Activated CD4-positive, alpha-beta memory T cell treated with anti-CD3 and anti-CD28 coated beads for 36 hours (primary cell): ENCODE data around the gene CRX. TPM values are rescaled to one million over a fixed set of nuclear protein-coding genes. Genes with fewer than 3 reads are reported as not detected.
"Not testable (repeated sequence)": the region's sequence is repeated elsewhere in the genome, so short reads cannot be mapped to it uniquely, and the experiment has no call there.

Experiments used
- CTCF ChIA-PET: fragments of 350-600 bp; sonication (Branson Sonifier 250); formaldehyde crosslinking; loops from one replicate; lab custom pipeline; 2021; ENCODE audit warnings: antibody characterized with exemption, inconsistent platforms; lab: Charles Lee
- POLR2A ChIA-PET: fragments of 350-600 bp; sonication (Branson Sonifier 250); formaldehyde crosslinking; loops from one replicate; lab custom pipeline; 2021; ENCODE audit warnings: antibody characterized with exemption; lab: Charles Lee
- DNase-seq: peaks from one replicate; pipeline ENCODE4 v3.0.0-alpha.2; 2020
- H3K27ac Mint-ChIP-seq: one replicate; pipeline ENCODE4 v1.8.0; 2021; ENCODE audit warnings: mixed read lengths
- H3K27me3 Mint-ChIP-seq: one replicate; pipeline ENCODE4 v1.8.0; 2021; ENCODE audit warnings: mixed read lengths
- H3K36me3 Mint-ChIP-seq: one replicate; pipeline ENCODE4 v1.8.0; 2021; ENCODE audit warnings: mixed read lengths
- H3K4me1 Mint-ChIP-seq: one replicate; pipeline ENCODE4 v1.8.0; 2021; ENCODE audit warnings: low read depth, mixed read lengths
- H3K4me3 Mint-ChIP-seq: one replicate; pipeline ENCODE4 v1.8.0; 2021; ENCODE audit warnings: mild to moderate bottlenecking, mixed read lengths
- H3K9me3 Mint-ChIP-seq: one replicate; pipeline ENCODE4 v1.8.0; 2021; ENCODE audit warnings: mixed read lengths
- intact Hi-C: fragments of 100-400 bp; cut with micrococcal nuclease; formaldehyde crosslinking; loops from one replicate; pipeline ENCODE4 v1.15.1; 2023
- total RNA-seq, 2 experiments: library from RNA; stranded (reverse); gene quantifications; one replicate each; pipeline ENCODE4 v1.2.3, GENCODE V29; 2021

Gene CRX
- total RNA-seq, 2 experiments from 2014 or later = not detected

DNA sequence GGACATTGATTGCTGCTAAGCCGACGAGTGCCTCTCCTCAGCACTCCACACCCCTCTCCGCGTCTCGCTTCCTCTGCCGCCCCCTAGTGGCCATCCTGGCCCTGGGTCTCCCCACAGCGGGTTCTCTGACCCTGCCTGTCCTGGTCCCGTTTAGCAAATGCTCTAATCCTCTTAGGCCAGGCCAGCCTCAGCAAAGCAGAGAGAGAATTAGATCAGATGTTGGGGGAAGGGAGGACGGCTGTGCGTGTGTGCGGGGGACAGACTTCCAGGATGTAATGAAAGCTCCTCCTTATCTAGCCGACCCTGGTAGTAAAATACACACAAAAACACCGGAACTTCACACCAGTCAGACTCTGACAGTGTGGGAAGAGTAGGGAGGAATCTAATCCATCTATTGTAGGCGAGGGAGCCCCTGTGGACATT lies 41.8 kb downstream of the CRX start:
- H3K36me3 Mint-ChIP-seq = no peaks in the 10 kb centered on the region
- peaks cover 3% of the 10 kb centered on the region for H3K9me3 Mint-ChIP-seq
- POLR2A ChIA-PET = no interaction called here
- no peaks in the 10 kb centered on the region for H3K4me1 Mint-ChIP-seq
- peaks cover 7% of the 10 kb centered on the region for H3K27me3 Mint-ChIP-seq
- intact Hi-C loops = loop anchor here (5.0 kb wide), 1 partner anchor 51 kb away; no protein-coding TSS in a partner anchor
- CTCF ChIA-PET = interaction anchor here (0.6 to 2.3 kb wide), 21 partner anchors 9 to 285 kb away, joined by 3 to 10 read pairs (median 3); partner anchors contain the start of gene PLA2G4C
- no peak overlapping the region for H3K4me3 Mint-ChIP-seq
- H3K27ac Mint-ChIP-seq = no peak overlapping the region
- peak; percentile 90 for DNase-seq

DNA sequence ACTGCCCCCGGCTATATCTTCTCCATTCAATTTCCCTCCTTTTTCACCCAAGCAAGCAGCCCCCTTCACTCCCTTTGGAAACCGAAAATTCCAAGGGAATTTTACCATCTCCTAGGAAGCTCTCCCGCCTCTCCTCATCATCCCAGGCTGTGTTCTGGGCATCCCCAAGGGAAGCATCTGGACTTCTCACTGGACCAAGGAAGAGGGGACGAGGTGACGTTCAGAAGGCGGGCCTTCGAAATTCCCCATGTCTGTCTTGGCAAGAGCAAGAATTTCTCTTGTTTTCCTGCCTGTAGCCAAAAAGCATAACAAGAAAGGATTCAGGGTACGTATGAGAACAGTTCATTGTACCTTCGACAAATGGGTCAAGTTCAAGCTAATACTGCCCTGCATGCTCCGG lies 43.4 kb downstream of the CRX start:
- CTCF ChIA-PET = interaction anchor here (1.0 to 1.5 kb wide), 4 partner anchors 17 to 50 kb away, joined by 3 to 5 read pairs (median 4); no protein-coding TSS in a partner anchor
- H3K27ac Mint-ChIP-seq = no peak overlapping the region
- H3K36me3 Mint-ChIP-seq = no peaks in the 10 kb centered on the region

DNA sequence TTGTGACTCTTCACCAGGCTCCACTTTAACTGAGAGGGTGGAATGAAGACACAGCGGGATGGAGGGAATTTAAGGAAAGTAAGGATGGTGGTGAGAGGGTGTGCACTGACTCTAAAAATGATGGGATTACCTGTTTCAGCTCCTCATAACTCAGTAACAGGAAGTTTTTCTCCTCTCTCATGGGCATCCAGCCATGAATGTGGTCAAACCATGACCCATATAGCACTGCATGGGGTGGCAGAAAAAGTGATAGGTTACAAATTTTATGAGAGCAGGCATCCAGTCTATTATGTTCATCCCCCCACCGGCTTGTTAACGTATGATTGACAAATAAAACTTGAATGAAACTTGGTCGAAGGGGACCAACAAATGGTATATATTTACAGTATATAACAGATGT lies 57.2 kb downstream of the CRX start:
- no peaks in the 10 kb centered on the region for H3K4me1 Mint-ChIP-seq

More for the DNA sequence above, 43.4 kb downstream of the CRX start:
- peaks cover 3% of the 10 kb centered on the region for H3K4me1 Mint-ChIP-seq
- peaks cover 9% of the 10 kb centered on the region for H3K27me3 Mint-ChIP-seq
- POLR2A ChIA-PET = no interaction called here
- DNase-seq = no peak
- H3K9me3 Mint-ChIP-seq = peaks cover 3% of the 10 kb centered on the region
- H3K4me3 Mint-ChIP-seq = no peak overlapping the region
- intact Hi-C loops = no loop called here

DNA sequence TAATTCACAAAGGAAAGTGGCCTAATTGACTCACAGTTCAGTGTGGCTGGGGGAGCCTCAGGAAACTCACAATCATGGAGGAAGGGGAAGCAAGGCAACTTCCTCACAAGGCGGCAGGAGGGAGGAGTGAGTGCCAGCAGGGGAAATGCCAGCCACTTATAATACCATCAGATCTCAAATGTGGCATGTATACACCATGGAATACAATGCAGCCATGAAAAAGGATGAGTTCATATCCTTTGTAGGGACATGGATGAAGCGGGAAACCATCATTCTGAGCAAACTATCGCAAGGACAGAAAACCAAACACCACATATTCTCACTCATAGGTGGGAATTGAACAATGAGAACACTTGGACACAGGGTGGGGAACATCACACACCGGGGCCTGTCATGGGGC lies 57.6 kb downstream of the CRX start:
- intact Hi-C loops, H3K36me3 Mint-ChIP-seq, H3K27ac Mint-ChIP-seq, DNase-seq, POLR2A ChIA-PET, H3K9me3 Mint-ChIP-seq, H3K4me1 Mint-ChIP-seq, H3K4me3 Mint-ChIP-seq: not testable (repeated sequence)
- CTCF ChIA-PET = interaction anchor here (1.0 kb wide), 1 partner anchor 16 kb away, joined by 3 read pairs; no protein-coding TSS in a partner anchor
- H3K27me3 Mint-ChIP-seq = peaks cover 10% of the 10 kb centered on the region

More for the DNA sequence above, 57.2 kb downstream of the CRX start:
- H3K9me3 Mint-ChIP-seq = peaks cover 2% of the 10 kb centered on the region
- CTCF ChIA-PET = interaction anchor here (1.0 to 1.8 kb wide), 2 partner anchors 10 to 15 kb away, joined by 3 to 10 read pairs; no protein-coding TSS in a partner anchor
- no peak overlapping the region for H3K27ac Mint-ChIP-seq
- H3K4me3 Mint-ChIP-seq = no peak overlapping the region
- POLR2A ChIA-PET = no interaction called here
- peaks cover 10% of the 10 kb centered on the region for H3K27me3 Mint-ChIP-seq
- no peaks in the 10 kb centered on the region for H3K36me3 Mint-ChIP-seq
- intact Hi-C loops = no loop called here
- DNase-seq = no peak

DNA sequence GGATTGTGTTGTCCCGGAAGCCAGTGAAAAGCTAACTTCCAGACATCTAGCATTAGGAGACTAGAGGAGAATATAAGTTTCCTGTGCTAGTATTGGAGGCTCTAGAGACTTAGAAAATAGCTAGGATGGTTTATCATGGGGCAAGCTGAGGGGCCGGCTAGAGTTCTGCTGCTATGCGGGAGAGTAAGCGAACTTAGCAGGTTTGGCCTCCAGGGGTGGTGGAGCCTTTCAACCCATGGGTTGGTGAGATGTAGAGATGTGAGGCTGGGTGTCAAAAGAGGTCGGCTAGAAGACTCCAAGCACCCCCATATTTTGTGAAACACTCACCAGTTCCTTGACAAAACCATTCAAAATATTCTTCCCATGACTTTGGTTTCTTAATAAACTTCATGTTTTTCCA lies 60.0 kb downstream of the CRX start:
- Mint-ChIP-seq H3K27ac (no peak overlapping the region), H3K4me1 (no peaks in the 10 kb centered on the region), H3K27me3 (peaks cover 18% of the 10 kb centered on the region), H3K4me3 (no peak overlapping the region), H3K36me3 (no peaks in the 10 kb centered on the region), H3K9me3 (peaks cover 2% of the 10 kb centered on the region)
- POLR2A ChIA-PET = no interaction called here
- intact Hi-C loops = no loop called here
- no peak for DNase-seq
- CTCF ChIA-PET = no interaction called here

DNA sequence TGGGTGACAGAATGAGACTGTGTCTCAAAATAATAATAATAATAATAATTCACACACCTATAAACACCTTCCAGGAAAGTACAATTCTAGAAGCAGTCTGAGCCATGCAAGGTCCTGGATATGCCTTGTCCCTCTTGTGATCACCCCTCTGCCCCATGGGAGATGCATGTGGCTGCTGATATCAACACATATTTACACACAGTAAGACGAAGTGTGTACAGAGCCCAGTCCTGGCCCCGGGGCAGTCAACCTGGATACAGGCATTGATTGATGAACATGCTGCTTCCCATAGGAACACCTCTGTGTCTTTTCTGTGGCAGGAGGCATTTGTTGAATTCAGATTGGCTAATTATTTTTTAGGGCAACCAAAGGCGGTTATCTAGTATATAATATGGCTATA lies 61.2 kb downstream of the CRX start:
- peaks cover 18% of the 10 kb centered on the region for H3K27me3 Mint-ChIP-seq
- H3K4me3 Mint-ChIP-seq = no peak overlapping the region
- no peaks in the 10 kb centered on the region for H3K36me3 Mint-ChIP-seq
- no peak for DNase-seq
- CTCF ChIA-PET = no interaction called here
- POLR2A ChIA-PET = no interaction called here
- H3K4me1 Mint-ChIP-seq = no peaks in the 10 kb centered on the region
- H3K9me3 Mint-ChIP-seq = peaks cover 2% of the 10 kb centered on the region
- intact Hi-C loops = no loop called here
- no peak overlapping the region for H3K27ac Mint-ChIP-seq

- Mint-ChIP-seq H3K9me3 (no peaks in the 10 kb centered on the region), H3K4me1 (no peaks in the 10 kb centered on the region), H3K4me3 (no peak overlapping the region), H3K27me3 (peaks cover 14% of the 10 kb centered on the region), H3K36me3 (no peaks in the 10 kb centered on the region), H3K27ac (no peak overlapping the region)
- CTCF ChIA-PET = no interaction called here
- POLR2A ChIA-PET = no interaction called here
- no peak for DNase-seq
- intact Hi-C loops = no loop called here
Measured at GRCh38 chr19:47885067-47885463, 63.3 kb downstream of the CRX start.

DNA sequence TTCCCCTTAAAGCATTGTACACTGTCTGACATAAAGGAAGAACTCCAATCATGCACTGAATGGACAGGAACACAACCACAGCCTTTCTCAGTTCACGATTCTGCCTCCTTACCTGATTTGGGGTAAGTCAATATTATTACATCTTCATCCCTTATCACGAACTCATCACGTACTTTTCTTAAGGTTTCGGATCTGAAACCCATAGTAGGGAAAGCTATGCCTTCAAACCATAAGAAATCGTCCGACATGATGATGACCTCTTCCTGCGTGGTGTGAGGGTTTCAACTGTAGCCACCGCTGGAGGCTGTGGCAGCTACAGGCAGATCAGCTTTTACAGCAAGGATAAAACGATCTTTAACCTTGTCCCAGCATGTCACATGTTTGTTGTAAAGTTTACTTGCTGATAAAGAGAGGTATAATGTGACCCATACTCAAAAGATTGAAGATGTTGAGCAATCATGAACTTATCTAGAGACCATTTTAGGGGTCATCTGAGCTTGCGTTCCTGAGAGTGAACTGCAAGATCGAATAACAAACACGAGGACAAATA lies 64.3 kb downstream of the CRX start, which contains the start of gene SULT2A1:
Gene SULT2A1, minus strand, starts transcription at position 306 of the 550 bp plus-strand sequence. Its CDS starts 58 bp downstream, at position 248.
- Mint-ChIP-seq H3K4me3 (no peak within 1 kb of the TSS), H3K36me3 (no peaks in the 10 kb centered on the region), H3K9me3 (no peaks in the 10 kb centered on the region), H3K27me3 (peaks cover 14% of the 10 kb centered on the region), H3K4me1 (no peaks in the 10 kb centered on the region), H3K27ac (no peak within 1 kb of the TSS)
- ChIA-PET CTCF (interaction anchor here (1.1 kb wide), 1 partner anchor 17 kb away, joined by 8 read pairs; no protein-coding TSS in a partner anchor), POLR2A (no interaction called here)
- no peak for DNase-seq
- intact Hi-C loops = no loop called here

DNA sequence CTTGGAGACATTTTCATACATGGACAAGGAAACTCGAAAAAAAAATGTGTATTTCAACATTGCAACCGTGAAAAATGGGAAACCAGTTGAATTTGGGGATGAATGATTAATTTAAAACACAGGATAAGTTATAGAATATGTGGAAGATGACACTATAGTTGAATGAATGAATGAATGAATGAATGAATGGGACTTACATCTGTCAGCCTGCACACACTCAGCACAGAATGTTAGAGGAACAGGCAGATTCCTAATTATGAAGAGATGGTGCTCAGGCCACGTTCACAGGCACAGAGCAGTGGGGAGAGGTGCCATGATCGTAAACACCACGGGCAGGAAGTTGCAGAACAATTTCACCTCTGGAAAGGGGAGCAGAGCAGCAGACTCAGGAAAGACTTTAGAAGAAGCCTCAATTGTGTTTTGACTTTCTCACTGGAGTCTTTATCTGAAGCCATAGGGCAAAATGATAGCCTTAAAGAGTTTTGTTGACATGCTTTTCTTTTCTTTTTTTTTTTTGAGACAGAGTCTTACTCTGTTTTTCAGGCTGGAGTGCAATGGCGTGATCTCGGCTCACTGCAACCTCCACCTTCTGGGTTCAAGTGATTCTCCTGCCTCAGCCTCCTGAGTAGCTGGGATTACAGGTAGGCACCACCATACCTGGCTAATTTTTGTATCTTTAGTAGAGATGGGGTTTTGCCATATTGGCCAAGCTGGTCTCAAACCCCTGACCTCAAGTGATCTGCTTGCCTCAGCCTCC lies 69.3 kb downstream of the CRX start:
- intact Hi-C loops = no loop called here
- no peaks in the 10 kb centered on the region for H3K36me3 Mint-ChIP-seq
- peaks cover 3% of the 10 kb centered on the region for H3K9me3 Mint-ChIP-seq
- no peak overlapping the region for H3K4me3 Mint-ChIP-seq
- no peak for DNase-seq
- ChIA-PET CTCF (interaction anchor here (1.1 to 1.8 kb wide), 2 partner anchors 15 to 22 kb away, joined by 3 to 10 read pairs; no protein-coding TSS in a partner anchor), POLR2A (no interaction called here)
- H3K27me3 Mint-ChIP-seq = peaks cover 6% of the 10 kb centered on the region
- no peaks in the 10 kb centered on the region for H3K4me1 Mint-ChIP-seq
- no peak overlapping the region for H3K27ac Mint-ChIP-seq

DNA sequence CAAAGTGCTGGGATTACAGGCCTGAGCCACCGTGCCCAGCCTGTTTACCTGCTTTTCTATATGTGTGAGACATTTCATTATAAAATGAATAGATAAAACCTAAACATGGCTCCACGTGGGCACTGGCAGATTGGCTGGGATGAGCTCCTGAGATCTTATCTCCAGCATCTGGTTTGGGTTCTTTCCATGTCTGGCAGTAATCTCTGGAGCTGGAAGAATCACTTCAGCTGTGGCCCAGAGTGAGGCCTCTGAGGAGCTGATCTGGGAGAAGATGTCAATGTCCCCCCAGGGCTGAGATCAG lies 69.8 kb downstream of the CRX start:
- POLR2A ChIA-PET = no interaction called here
- no peak overlapping the region for H3K4me3 Mint-ChIP-seq
- H3K27me3 Mint-ChIP-seq = peaks cover 3% of the 10 kb centered on the region
- no peak overlapping the region for H3K27ac Mint-ChIP-seq
- H3K36me3 Mint-ChIP-seq = no peaks in the 10 kb centered on the region
- CTCF ChIA-PET = interaction anchor here (1.1 to 1.8 kb wide), 2 partner anchors 15 to 22 kb away, joined by 3 to 10 read pairs; no protein-coding TSS in a partner anchor
- no peaks in the 10 kb centered on the region for H3K4me1 Mint-ChIP-seq
- intact Hi-C loops = no loop called here
- DNase-seq = no peak
- peaks cover 6% of the 10 kb centered on the region for H3K9me3 Mint-ChIP-seq

DNA sequence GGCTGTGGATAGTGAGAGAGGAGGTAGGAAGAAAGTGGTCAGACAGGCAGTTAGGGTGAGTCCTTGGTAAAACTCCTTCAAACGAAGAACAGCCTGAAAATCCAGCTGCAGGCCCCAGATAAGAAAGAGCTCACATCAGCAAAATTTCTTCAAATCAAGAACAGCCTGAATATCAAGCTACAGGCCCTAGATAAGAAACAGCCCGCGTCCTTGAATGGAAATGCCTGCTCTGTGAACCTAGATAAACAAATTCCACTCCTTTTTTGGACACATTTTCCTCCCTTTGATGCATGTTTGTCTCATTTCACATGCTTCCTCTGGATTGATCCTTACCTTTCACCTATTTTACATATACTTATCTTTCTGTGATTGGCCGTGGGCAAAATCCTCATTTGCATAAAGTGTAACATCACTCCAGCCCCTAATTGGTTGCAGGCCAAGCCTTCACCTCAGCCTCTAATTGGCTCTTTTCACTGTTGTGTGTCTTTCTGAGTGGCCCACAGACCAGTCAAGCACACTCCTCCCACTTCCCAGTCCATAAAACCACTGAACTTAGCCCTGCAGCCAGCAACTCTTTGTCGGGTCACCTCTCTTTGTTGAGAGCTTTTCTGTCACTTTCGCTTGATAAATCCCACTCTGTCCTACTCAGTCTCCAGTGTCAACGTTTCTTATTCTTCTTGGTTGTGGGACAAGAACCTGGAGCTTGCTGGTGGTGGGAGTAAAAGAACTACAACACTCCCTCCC lies 70.4 kb downstream of the CRX start:
- H3K9me3 Mint-ChIP-seq = peaks cover 6% of the 10 kb centered on the region
- POLR2A ChIA-PET = no interaction called here
- no peaks in the 10 kb centered on the region for H3K4me1 Mint-ChIP-seq
- H3K36me3 Mint-ChIP-seq = no peaks in the 10 kb centered on the region
- no peak overlapping the region for H3K27ac Mint-ChIP-seq
- CTCF ChIA-PET = interaction anchor here (1.1 to 1.8 kb wide), 2 partner anchors 16 to 23 kb away, joined by 3 to 10 read pairs; no protein-coding TSS in a partner anchor
- peaks cover 3% of the 10 kb centered on the region for H3K27me3 Mint-ChIP-seq
- DNase-seq = no peak
- H3K4me3 Mint-ChIP-seq = no peak overlapping the region
- intact Hi-C loops = no loop called here
